Gastroesophageal sphincter (tissue), 4 donors: ENCODE results near the gene RXRA. TPM values are rescaled to one million over a fixed set of nuclear protein-coding genes. Genes with fewer than 3 reads are reported as not detected.

Source experiments
- ATAC-seq: fragments of 150-250 bp; one replicate; pipeline ENCODE4 v1.9.1; 2016; ENCODE audit warnings: mild to moderate bottlenecking, moderate library complexity
- H3K27ac ChIP-seq, 4 donors: fragments of 200-600 bp; sonication (generic) in 3 of 4; 1 replicate in 3 of 4; 2 replicates in 1 of 4; pipeline ENCODE4 v1.5.1; 2016 to 2019
- H3K27me3 ChIP-seq: fragments of 200-600 bp; sonication (generic); one replicate; pipeline ENCODE4 v1.5.1; 2019
- H3K36me3 ChIP-seq, 2 donors: fragments of 200-600 bp; sonication (generic); one replicate each; pipeline ENCODE4 v1.5.1; 2019; ENCODE audit warnings: control low read depth in 1 of 2
- H3K4me1 ChIP-seq, 3 donors: fragments of 200-600 bp; sonication (generic); 1 replicate in 2 of 3; 2 replicates in 1 of 3; pipeline ENCODE4 v1.5.1; 2016 to 2019; ENCODE audit warnings: control low read depth in 2 of 3
- H3K4me3 ChIP-seq, 2 donors: fragments of 200-600 bp; sonication (generic); one replicate each; pipeline ENCODE4 v1.5.1; 2019; ENCODE audit warnings: mild to moderate bottlenecking in 1 of 2, moderate library complexity in 1 of 2
- H3K9me3 ChIP-seq, 3 donors: fragments of 200-600 bp; sonication (generic); one replicate each; pipeline ENCODE4 v1.5.1; 2017 to 2019; ENCODE audit warnings: control low read depth in 2 of 3
- EP300 ChIP-seq: sonication (generic); formaldehyde crosslinking; IDR thresholded peaks from one replicate; pipeline ENCODE4 v1.6.1; 2017; ENCODE audit warnings: antibody characterized with exemption, mild to moderate bottlenecking
- POLR2A ChIP-seq, 2 donors: fragments of 450-650 bp; IDR thresholded peaks; one replicate each; pipeline ENCODE4 v1.6.1; 2017; ENCODE audit warnings: antibody characterized with exemption in 2 of 2, mild to moderate bottlenecking in 2 of 2, moderate library complexity in 1 of 2
- POLR2AphosphoS5 ChIP-seq: sonication (generic); formaldehyde crosslinking; IDR thresholded peaks from one replicate; pipeline ENCODE4 v1.6.1; 2017; ENCODE audit warnings: antibody characterized with exemption
- WGBS, 2 donors: methylation state at CpG; one replicate each; pipeline ENCODE4 v1.1.5; 2018; ENCODE audit warnings: low coverage in 1 of 2; 5-methylcytosine and 5-hydroxymethylcytosine counted together
- total RNA-seq, 4 donors: library from RNA; depleted of rRNA; stranded (reverse); fragments of >200 nt; gene quantifications; one replicate each; pipeline ENCODE4 v1.1.0, GENCODE V29; 2016
- TF ChIP-seq, protein P1 (sequence below), 4 experiments: fragments of 200-600 bp in 2 of 4; fragments of 450-650 bp in 2 of 4; sonication (generic) in 1 of 4; IDR thresholded peaks; one replicate each; pipeline ENCODE4 v1.5.1; 2017 to 2019; ENCODE audit warnings: antibody characterized with exemption in 4 of 4, mild to moderate bottlenecking in 2 of 4, moderate library complexity in 2 of 4

RXRA gene
- total RNA-seq, 4 donors from 2014 or later, result 45.1 to 78.9 (median 55.3) TPM

DNA sequence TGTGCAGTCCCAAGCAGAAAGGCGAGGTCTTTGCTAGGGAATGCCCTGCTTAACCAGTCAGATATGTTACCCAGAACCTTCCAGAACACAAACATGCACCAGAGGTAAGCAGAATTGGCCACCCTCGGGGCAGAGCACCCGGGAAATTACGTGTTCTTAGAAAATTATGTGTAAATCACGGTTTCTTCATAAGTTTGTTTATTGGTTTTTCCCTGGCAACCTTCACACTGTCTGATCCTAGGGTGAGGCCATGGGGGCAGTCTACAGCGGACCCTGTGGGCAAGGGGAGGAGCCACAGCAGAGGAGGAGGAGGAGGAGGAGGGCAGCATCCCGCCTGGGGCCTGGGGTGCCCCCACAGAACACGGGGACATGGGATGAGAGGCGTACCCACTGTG, 31.4 kb downstream of the RXRA start:
- H3K4me1 ChIP-seq, result peaks cover 0 to 100% (median 44%) of the 10 kb centered on the region in 3 donors
- H3K27ac ChIP-seq, result peak overlapping the region in 2 of 4 donors; percentile 52 to 58
- H3K36me3 ChIP-seq, result no peaks in the 10 kb centered on the region
- no peaks in the 10 kb centered on the region for H3K27me3 ChIP-seq
- no peak overlapping the region for H3K4me3 ChIP-seq
- no peak for TF ChIP-seq EP300
- TF ChIP-seq POLR2AphosphoS5, result no peak
- TF ChIP-seq POLR2A (IDR thresholded peaks at IDR 0.05), result no peak
- TF ChIP-seq, protein P1, sequence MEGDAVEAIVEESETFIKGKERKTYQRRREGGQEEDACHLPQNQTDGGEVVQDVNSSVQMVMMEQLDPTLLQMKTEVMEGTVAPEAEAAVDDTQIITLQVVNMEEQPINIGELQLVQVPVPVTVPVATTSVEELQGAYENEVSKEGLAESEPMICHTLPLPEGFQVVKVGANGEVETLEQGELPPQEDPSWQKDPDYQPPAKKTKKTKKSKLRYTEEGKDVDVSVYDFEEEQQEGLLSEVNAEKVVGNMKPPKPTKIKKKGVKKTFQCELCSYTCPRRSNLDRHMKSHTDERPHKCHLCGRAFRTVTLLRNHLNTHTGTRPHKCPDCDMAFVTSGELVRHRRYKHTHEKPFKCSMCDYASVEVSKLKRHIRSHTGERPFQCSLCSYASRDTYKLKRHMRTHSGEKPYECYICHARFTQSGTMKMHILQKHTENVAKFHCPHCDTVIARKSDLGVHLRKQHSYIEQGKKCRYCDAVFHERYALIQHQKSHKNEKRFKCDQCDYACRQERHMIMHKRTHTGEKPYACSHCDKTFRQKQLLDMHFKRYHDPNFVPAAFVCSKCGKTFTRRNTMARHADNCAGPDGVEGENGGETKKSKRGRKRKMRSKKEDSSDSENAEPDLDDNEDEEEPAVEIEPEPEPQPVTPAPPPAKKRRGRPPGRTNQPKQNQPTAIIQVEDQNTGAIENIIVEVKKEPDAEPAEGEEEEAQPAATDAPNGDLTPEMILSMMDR (IDR thresholded peaks at IDR 0.05), result no peak
- 69 to 81% methylated on average over 3 to 5 of the region's 9 CpGs for WGBS, 2 donors
- no peak for ATAC-seq
- no peaks in the 10 kb centered on the region for H3K9me3 ChIP-seq

GRCh38 chr9:134358026-134358661, 31.9 kb downstream of the RXRA start:
- Histone ChIP-seq H3K27ac (peak overlapping the region in 3 of 4 donors; percentile 52 to 59 (median 58)), H3K4me1 (peaks cover 0 to 100% (median 39%) of the 10 kb centered on the region in 3 donors), H3K4me3 (no peak overlapping the region), H3K9me3 (no peaks in the 10 kb centered on the region), H3K36me3 (no peaks in the 10 kb centered on the region), H3K27me3 (no peaks in the 10 kb centered on the region)
- no peak for ATAC-seq
- no CpG with 5 or more reads among the region's 16 CpGs for WGBS, 2 donors
- no peak for TF ChIP-seq EP300
- TF ChIP-seq POLR2A (IDR thresholded peaks at IDR 0.05), result no peak
- no peak for TF ChIP-seq POLR2AphosphoS5
- TF ChIP-seq, protein P1 (IDR thresholded peaks at IDR 0.05), result no peak

DNA sequence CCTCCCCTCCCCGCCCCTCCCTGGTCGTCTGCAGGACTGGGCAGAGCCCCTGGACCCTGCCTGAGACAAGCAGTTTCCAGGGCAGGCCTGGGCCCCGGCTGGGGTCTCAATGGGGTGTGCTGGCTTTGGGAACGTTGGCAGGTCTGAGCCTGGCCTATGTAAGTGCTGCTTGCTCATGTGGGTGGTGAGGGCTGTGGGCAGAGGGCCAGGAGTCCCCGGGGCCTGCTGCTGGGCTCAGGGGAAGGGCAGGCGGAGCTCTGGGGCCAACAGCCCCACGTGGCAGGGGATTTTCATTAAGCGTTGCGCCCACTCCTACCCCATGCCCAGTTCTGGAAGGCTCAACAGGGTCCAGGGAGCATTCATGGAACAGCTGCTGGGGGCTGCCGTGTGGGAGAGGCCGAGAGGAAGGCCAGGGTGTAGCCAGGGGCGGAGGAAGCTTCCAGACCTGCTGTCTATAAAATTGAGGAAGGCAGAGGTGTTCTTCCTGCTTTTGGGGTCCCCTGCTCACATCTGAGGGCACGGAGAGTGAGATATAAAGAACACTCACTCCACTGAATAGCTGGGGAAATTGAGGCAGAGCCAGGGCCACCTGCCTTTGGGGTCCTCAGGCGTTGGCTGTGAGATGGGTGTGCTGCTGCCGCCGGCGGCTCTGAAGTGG, 32.5 kb downstream of the RXRA start:
- Histone ChIP-seq H3K4me1 (peaks cover 0 to 100% (median 32%) of the 10 kb centered on the region in 3 donors), H3K27me3 (no peaks in the 10 kb centered on the region), H3K9me3 (no peaks in the 10 kb centered on the region), H3K4me3 (no peak overlapping the region), H3K27ac (peak overlapping the region in 3 of 4 donors; percentile 52 to 59 (median 58)), H3K36me3 (no peaks in the 10 kb centered on the region)
- 71% methylated on average over 6 of the region's 17 CpGs; no CpG with 5 or more reads in 1 of the 2 donors for WGBS, 2 donors
- ATAC-seq, result no peak
- TF ChIP-seq POLR2A (IDR thresholded peaks at IDR 0.05) (no peak), EP300 (no peak), POLR2AphosphoS5 (no peak)
- TF ChIP-seq, protein P1 (IDR thresholded peaks at IDR 0.05), result no peak

GRCh38 chr9:134359493-134360179, 33.4 kb downstream of the RXRA start:
- peak overlapping the region in 3 of 4 donors; percentile 52 to 59 (median 58) for H3K27ac ChIP-seq
- no peak overlapping the region for H3K4me3 ChIP-seq
- TF ChIP-seq, protein P1 (IDR thresholded peaks at IDR 0.05), result no peak
- no peak for TF ChIP-seq POLR2A (IDR thresholded peaks at IDR 0.05)
- TF ChIP-seq POLR2AphosphoS5, result no peak
- TF ChIP-seq EP300, result no peak
- no peak for ATAC-seq
- no peaks in the 10 kb centered on the region for H3K9me3 ChIP-seq
- H3K4me1 ChIP-seq, result peaks cover 0 to 100% (median 28%) of the 10 kb centered on the region in 3 donors
- WGBS, 2 donors, result 100% methylated on average over 1 of the region's 23 CpGs; no CpG with 5 or more reads in 1 of the 2 donors
- no peaks in the 10 kb centered on the region for H3K36me3 ChIP-seq
- no peaks in the 10 kb centered on the region for H3K27me3 ChIP-seq
